Keratinocyte (primary cell): ENCODE data around the gene ZNF177. TPM values are rescaled to one million over a fixed set of nuclear protein-coding genes. Genes with fewer than 3 reads are reported as not detected.

ENCODE experiments used
- DNase-seq: peaks from one replicate; pipeline ENCODE4 v3.0.0-alpha.2; 2011; ENCODE audit warnings: low read depth, missing footprints, low spot score
- FAIRE-seq: peaks from 2 replicates; lab custom pipeline; 2011; peaks lifted over from hg19 to GRCh38; lab: Jason Lieb, UNC
- H2AFZ ChIP-seq: 2 replicates; pipeline ENCODE4 v1.6.0; 2012; ENCODE audit warnings: low read length, control low read depth, inconsistent platforms; ENCODE audit not compliant: control insufficient read depth
- H3K27ac ChIP-seq: 2 replicates; pipeline ENCODE4 v1.5.1; 2011; ENCODE audit warnings: low read length; ENCODE audit not compliant: control insufficient read depth, insufficient read depth
- H3K27me3 ChIP-seq: 3 replicates; pipeline ENCODE4 v1.6.0; 2011; ENCODE audit warnings: low read length; ENCODE audit not compliant: control insufficient read depth, insufficient read depth; ENCODE audit errors: extremely low read depth
- H3K36me3 ChIP-seq, 2 experiments: 2 replicates in 1 of 2; 3 replicates in 1 of 2; pipeline ENCODE4 v1.5.1; 2011; ENCODE audit warnings: low read length in 2 of 2, mild to moderate bottlenecking in 1 of 2; ENCODE audit not compliant: control insufficient read depth in 2 of 2, insufficient read depth in 2 of 2; ENCODE audit errors: extremely low read depth in 1 of 2
- H3K4me1 ChIP-seq: 3 replicates; pipeline ENCODE4 v1.5.1; 2011; ENCODE audit warnings: low read length; ENCODE audit not compliant: control insufficient read depth, insufficient read depth; ENCODE audit errors: extremely low read depth
- H3K4me2 ChIP-seq: 3 replicates; pipeline ENCODE4 v1.6.0; 2011; ENCODE audit warnings: low read depth, low read length; ENCODE audit not compliant: control insufficient read depth, insufficient read depth; ENCODE audit errors: extremely low read depth
- H3K4me3 ChIP-seq, 3 experiments: fragments of 200-600 bp in 1 of 3; sonication (generic) in 1 of 3; 2 replicates in 2 of 3; 3 replicates in 1 of 3; pipeline ENCODE4 v1.5.1; 2011 to 2016; ENCODE audit warnings: low read length in 3 of 3, mild to moderate bottlenecking in 3 of 3, control low read depth in 2 of 3, inconsistent platforms in 1 of 3, low read depth in 1 of 3, mixed read lengths in 1 of 3, mixed run types in 1 of 3, moderate library complexity in 1 of 3; ENCODE audit not compliant: control insufficient read depth in 2 of 3, insufficient read depth in 2 of 3; ENCODE audit errors: extremely low read depth in 1 of 3
- H3K79me2 ChIP-seq: 2 replicates; pipeline ENCODE4 v1.6.0; 2012; ENCODE audit warnings: low read length; ENCODE audit not compliant: control insufficient read depth, insufficient read depth
- H3K9ac ChIP-seq: 3 replicates; pipeline ENCODE4 v1.6.0; 2011; ENCODE audit warnings: low read length; ENCODE audit not compliant: control insufficient read depth, insufficient read depth; ENCODE audit errors: extremely low read depth
- H3K9me1 ChIP-seq: 3 replicates; pipeline ENCODE4 v1.6.0; 2011; ENCODE audit warnings: low read length; ENCODE audit not compliant: control insufficient read depth, insufficient read depth; ENCODE audit errors: extremely low read depth
- H3K9me3 ChIP-seq: 2 replicates; pipeline ENCODE4 v1.5.1; 2012; ENCODE audit warnings: low read depth, low read length; ENCODE audit not compliant: control insufficient read depth
- H4K20me1 ChIP-seq: 3 replicates; pipeline ENCODE4 v1.6.0; 2011; ENCODE audit warnings: low read length; ENCODE audit not compliant: control insufficient read depth, insufficient read depth; ENCODE audit errors: extremely low read depth
- EZH2 ChIP-seq: IDR thresholded peaks from one replicate; pipeline ENCODE4 v1.6.1; 2012; ENCODE audit warnings: inconsistent platforms, mild to moderate bottlenecking, low read length, moderate library complexity
- dilution Hi-C: fragments of 300-500 bp; cut with MboI; formaldehyde crosslinking; loops from one replicate; pipeline ENCODE4 v1.7.0; 2020; ENCODE audit warnings: low sequenced_read_pairs; ENCODE audit not compliant: extremely low pct_ligation_motif_present
- polyA plus RNA-seq, 5 experiments: library from polyadenylated mRNA; depleted of rRNA in 3 of 5; stranded (reverse) in 3 of 5; stranded (forward) in 1 of 5; unstranded in 1 of 5; fragments of >200 nt; gene quantifications; 1 replicate in 1 of 5; 2 replicates in 3 of 5; 3 replicates in 1 of 5; pipeline versions ENCODE4 v1.2.1 to v1.2.3, GENCODE V29; 2011 to 2012; ENCODE audit warnings: missing spikeins in 2 of 5, low read depth in 1 of 5, low replicate concordance in 1 of 5
- TF ChIP-seq, protein P1 (sequence below), 3 experiments: IDR thresholded peaks in 1 of 3; conservative IDR thresholded peaks in 1 of 3; optimal IDR thresholded peaks in 1 of 3; 2 replicates in 2 of 3; 3 replicates in 1 of 3; pipeline versions ENCODE3 to v1.5.1; 2011; ENCODE audit warnings: low read length in 3 of 3, mild to moderate bottlenecking in 3 of 3, moderate library complexity in 2 of 3, control low read depth in 1 of 3, inconsistent platforms in 1 of 3; ENCODE audit not compliant: insufficient read depth in 2 of 3; ENCODE audit errors: extremely low read depth in 1 of 3

The ZNF177 gene
- polyA plus RNA-seq, 1 donor (not counting 4 experiments of a cell fraction or from before 2014, with no cell fraction given) = 2.0 TPM

DNA sequence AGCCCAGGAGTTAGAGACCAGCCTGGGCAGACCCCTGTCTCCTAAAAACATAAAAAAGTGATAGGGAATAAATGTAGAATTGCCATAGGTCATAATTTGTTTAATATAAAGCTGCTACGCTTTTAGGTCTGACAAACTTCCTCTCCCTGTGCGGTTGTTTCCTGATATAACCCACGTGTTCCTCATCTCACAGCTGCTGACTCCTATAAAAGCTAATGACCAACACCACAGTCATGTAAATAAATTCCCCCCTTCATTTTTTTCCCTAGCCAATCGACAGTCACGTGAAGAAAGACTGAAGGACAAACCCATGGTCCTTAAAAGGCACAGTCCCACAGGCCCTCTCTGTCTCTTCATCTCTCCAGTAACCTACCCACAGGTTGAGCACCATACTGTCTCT lies 45.0 kb downstream of the ZNF177 start:
- H3K9ac ChIP-seq = no peak overlapping the region
- no peak overlapping the region for H3K27ac ChIP-seq
- H3K79me2 ChIP-seq = no peaks in the 10 kb centered on the region
- TF ChIP-seq EZH2 = no peak
- TF ChIP-seq, protein P1, sequence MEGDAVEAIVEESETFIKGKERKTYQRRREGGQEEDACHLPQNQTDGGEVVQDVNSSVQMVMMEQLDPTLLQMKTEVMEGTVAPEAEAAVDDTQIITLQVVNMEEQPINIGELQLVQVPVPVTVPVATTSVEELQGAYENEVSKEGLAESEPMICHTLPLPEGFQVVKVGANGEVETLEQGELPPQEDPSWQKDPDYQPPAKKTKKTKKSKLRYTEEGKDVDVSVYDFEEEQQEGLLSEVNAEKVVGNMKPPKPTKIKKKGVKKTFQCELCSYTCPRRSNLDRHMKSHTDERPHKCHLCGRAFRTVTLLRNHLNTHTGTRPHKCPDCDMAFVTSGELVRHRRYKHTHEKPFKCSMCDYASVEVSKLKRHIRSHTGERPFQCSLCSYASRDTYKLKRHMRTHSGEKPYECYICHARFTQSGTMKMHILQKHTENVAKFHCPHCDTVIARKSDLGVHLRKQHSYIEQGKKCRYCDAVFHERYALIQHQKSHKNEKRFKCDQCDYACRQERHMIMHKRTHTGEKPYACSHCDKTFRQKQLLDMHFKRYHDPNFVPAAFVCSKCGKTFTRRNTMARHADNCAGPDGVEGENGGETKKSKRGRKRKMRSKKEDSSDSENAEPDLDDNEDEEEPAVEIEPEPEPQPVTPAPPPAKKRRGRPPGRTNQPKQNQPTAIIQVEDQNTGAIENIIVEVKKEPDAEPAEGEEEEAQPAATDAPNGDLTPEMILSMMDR (optimal IDR thresholded peaks at IDR 0.05 in 1 of 3, IDR thresholded peaks at IDR 0.05 in 1 of 3, conservative IDR thresholded peaks at IDR 0.05 in 1 of 3; ENCODE audit: extremely low read depth in 1 of 3, insufficient read depth in 2 of 3, low read length in 3 of 3) = no peak
- peaks cover 10% of the 10 kb centered on the region for H3K9me3 ChIP-seq
- H3K36me3 ChIP-seq = peaks cover 3 to 4% of the 10 kb centered on the region in 2 experiments
- H3K9me1 ChIP-seq = no peaks in the 10 kb centered on the region
- H4K20me1 ChIP-seq = no peaks in the 10 kb centered on the region
- FAIRE-seq (no peak), DNase-seq (no peak)
- H3K4me2 ChIP-seq = no peak overlapping the region
- H3K4me1 ChIP-seq = peaks cover 10% of the 10 kb centered on the region
- dilution Hi-C loops = no loop called here
- H3K27me3 ChIP-seq = no peaks in the 10 kb centered on the region
- H3K4me3 ChIP-seq = no peak overlapping the region
- H2AFZ ChIP-seq = no peak overlapping the region

DNA sequence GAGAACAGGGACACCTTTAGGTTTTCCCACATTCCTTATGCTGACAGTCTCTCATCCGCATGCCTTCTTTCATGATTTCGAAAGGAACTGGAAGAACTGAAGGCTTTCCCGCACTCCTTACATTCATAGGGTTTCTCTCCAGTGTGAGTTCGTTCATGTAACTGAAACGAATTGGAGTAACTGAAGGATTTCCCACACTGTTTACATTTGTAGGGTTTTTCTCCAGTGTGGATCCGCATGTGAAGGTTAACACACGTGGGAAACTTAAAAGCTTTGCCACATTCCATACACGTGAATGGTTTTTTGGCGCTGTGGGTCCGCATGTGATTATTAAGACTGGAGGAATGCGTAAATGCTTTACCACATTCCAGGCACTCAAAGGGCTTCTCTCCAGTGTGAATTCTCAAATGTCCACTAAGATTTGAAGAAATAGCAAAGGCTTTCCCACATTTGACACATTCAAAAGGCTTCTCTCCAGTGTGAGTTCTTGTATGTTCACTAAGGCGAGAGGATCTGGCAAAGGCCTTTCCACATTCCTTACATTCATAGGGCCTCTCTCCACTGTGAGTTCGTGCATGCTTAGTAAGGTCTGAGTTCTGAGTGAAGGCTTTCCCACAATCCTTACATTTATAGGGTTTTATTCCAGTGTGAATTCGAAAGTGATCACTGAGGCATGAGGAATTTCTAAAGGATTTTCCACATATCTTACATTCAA lies 50.6 kb downstream of the ZNF177 start:
- H3K9me3 ChIP-seq = peaks cover 35% of the 10 kb centered on the region
- no peaks in the 10 kb centered on the region for H3K79me2 ChIP-seq
- no peak for TF ChIP-seq EZH2
- TF ChIP-seq, protein P1 (optimal IDR thresholded peaks at IDR 0.05 in 1 of 3, IDR thresholded peaks at IDR 0.05 in 1 of 3, conservative IDR thresholded peaks at IDR 0.05 in 1 of 3; ENCODE audit: extremely low read depth in 1 of 3, insufficient read depth in 2 of 3, low read length in 3 of 3) = no peak
- H3K27me3 ChIP-seq = no peaks in the 10 kb centered on the region
- dilution Hi-C loops = loop anchor here (5.0 kb wide), 1 partner anchor 36 kb away; no protein-coding TSS in a partner anchor
- H2AFZ ChIP-seq = no peak overlapping the region
- no peak overlapping the region for H3K27ac ChIP-seq
- H3K4me2 ChIP-seq = no peak overlapping the region
- no peaks in the 10 kb centered on the region for H3K4me1 ChIP-seq
- no peaks in the 10 kb centered on the region for H3K9me1 ChIP-seq
- H3K36me3 ChIP-seq = peaks cover 14 to 25% of the 10 kb centered on the region in 2 experiments
- DNase-seq = no peak
- H3K4me3 ChIP-seq = no peak overlapping the region
- H3K9ac ChIP-seq = no peak overlapping the region
- no peaks in the 10 kb centered on the region for H4K20me1 ChIP-seq
- no peak for FAIRE-seq
